Measurements from ENCODE around the gene ADAT1. TPM values are rescaled to one million over a fixed set of nuclear protein-coding genes. Genes with fewer than 3 reads are reported as not detected.

Gene ADAT1
- total and polyA plus RNA-seq, 2 of the 8 experiments (the other 6 are each of a cell fraction or from before 2014, with no cell fraction given) = 30.7 to 44.7 TPM

DNA sequence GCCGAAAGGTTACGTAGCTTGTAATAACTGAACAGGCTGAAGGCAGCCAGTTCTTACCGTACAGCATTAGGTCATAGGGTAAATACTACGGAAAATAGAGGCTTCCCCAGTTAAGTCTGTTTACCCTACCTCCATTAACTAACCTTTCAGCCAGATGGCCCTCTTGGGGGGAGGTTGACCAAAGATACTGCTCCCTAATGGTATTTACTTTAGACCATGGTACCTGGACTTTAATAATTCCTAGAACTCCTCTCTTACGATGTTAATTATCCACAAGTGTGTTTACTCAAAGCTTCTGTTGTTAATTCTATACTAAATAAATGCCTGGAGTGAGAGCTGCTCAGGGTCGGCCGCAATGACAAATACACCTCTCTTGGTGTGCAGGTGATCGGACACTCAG is 9.8 kb upstream of the ADAT1 start:
- Histone ChIP-seq H3K4me1 (replicated peaks in 1 of 4; ENCODE audit: control insufficient read depth in 3 of 4, insufficient read depth in 4 of 4, low read length in 3 of 4) (no peaks in the 10 kb centered on the region), H3K79me2 (ENCODE audit: control insufficient read depth in 1 of 2, insufficient read depth in 2 of 2, low read length in 2 of 2) (no peaks in the 10 kb centered on the region), H2AFZ (ENCODE audit: low read length) (no peak overlapping the region), H2BK12ac (ENCODE audit: low read depth, low read length) (no peak overlapping the region), H3K4me3 (ENCODE audit: extremely low read depth in 1 of 4, insufficient read depth in 2 of 4, low read depth in 3 of 4, low read length in 4 of 4) (no peak overlapping the region), H3K4ac (replicated peaks; ENCODE audit: insufficient read length, low read depth, low read length) (no peak overlapping the region), H3K9ac (replicated peaks in 1 of 4; ENCODE audit: extremely low read depth in 1 of 4, low read depth in 3 of 4, low read length in 3 of 4) (no peak overlapping the region), H3K36me3 (ENCODE audit: control insufficient read depth in 2 of 4, insufficient read depth in 4 of 4, low read length in 3 of 4) (peaks cover 41 to 94% (median 81%) of the 10 kb centered on the region in 4 experiments), H4K91ac (replicated peaks; ENCODE audit: insufficient read length, low read length) (no peak overlapping the region), H3K9me3 (ENCODE audit: insufficient read depth in 2 of 2, low read depth in 1 of 2, low read length in 1 of 2) (no peaks in the 10 kb centered on the region), H3K14ac (ENCODE audit: insufficient read length) (no peak overlapping the region), H2BK15ac (ENCODE audit: low read length) (no peak overlapping the region), H3K4me2 (ENCODE audit: insufficient read depth in 1 of 2, low read depth in 2 of 2, low read length in 2 of 2) (no peak overlapping the region), H3K23ac (ENCODE audit: insufficient read length) (no peak overlapping the region), H3K27me3 (replicated peaks in 1 of 4; ENCODE audit: control insufficient read depth in 3 of 4, extremely low read depth in 1 of 4, insufficient read depth in 3 of 4, low read length in 3 of 4) (peaks cover 0 to 1% (median 0%) of the 10 kb centered on the region in 4 experiments; a peak in 1 of 7 replicates), H3K27ac (ENCODE audit: low read depth, low read length) (no peak overlapping the region), H2BK5ac (ENCODE audit: low read depth, low read length) (no peak overlapping the region), H3K79me1 (ENCODE audit: low read depth, low read length) (no peaks in the 10 kb centered on the region), H2BK20ac (ENCODE audit: low read length) (no peak overlapping the region), H4K20me1 (replicated peaks in 1 of 2; ENCODE audit: control insufficient read depth in 1 of 2, insufficient read depth in 2 of 2, low read length in 2 of 2) (peaks cover 0 to 8% of the 10 kb centered on the region in 2 experiments), H3K18ac (ENCODE audit: extremely low read depth, low read length) (no peak overlapping the region), H2AK5ac (ENCODE audit: low read depth, low read length) (no peak overlapping the region), H2BK120ac (replicated peaks; ENCODE audit: low read depth, low read length) (no peak overlapping the region), H4K5ac (ENCODE audit: insufficient read length, low read depth, low read length) (no peak overlapping the region), H4K8ac (ENCODE audit: extremely low read depth, insufficient read depth, low read length) (no peak overlapping the region), H3K23me2 (ENCODE audit: low read depth, low read length) (no peaks in the 10 kb centered on the region), H3K56ac (replicated peaks; ENCODE audit: insufficient read length, low read depth, low read length) (no peak overlapping the region)
- ChIA-PET CTCF (ENCODE audit: partially characterized antibody) (interaction anchor here (1.4 kb wide), 1 partner anchor 11 kb away, joined by 3 read pairs; no protein-coding TSS in a partner anchor), POLR2A (ENCODE audit: partially characterized antibody) (interaction anchor here (0.6 to 3.7 kb wide), 7 partner anchors 9 to 1356 kb away, joined by 3 to 21 read pairs (median 8); partner anchors contain the start of genes ADAT1, KARS1 and TERF2IP)
- DNase-seq (ENCODE audit: low read depth in 1 of 2, low spot score in 2 of 2) = no peak
- WGBS, 2 experiments (ENCODE audit: extremely low coverage in 1 of 2, insufficient coverage in 1 of 2, insufficient read length in 1 of 2, insufficient replicate concordance in 2 of 2, low coverage in 1 of 2, low lambda C conversion rate in 2 of 2, missing lambda C conversion rate in 1 of 2) = 96% methylated on average over 8 of the region's 8 CpGs; no CpG with 5 or more reads in 1 of the 2 experiments
- FAIRE-seq = no peak
- TF ChIP-seq RAD21 (IDR thresholded peaks at IDR 0.05 in 1 of 2, conservative IDR thresholded peaks at IDR 0.05 in 1 of 2; ENCODE audit: low read depth in 2 of 2, low read length in 2 of 2) (no peak), NANOG (IDR thresholded peaks at IDR 0.05; ENCODE audit: insufficient read depth, low read depth, low read length, poor library complexity, severe bottlenecking) (no peak), CEBPB (IDR thresholded peaks at IDR 0.05; ENCODE audit: low read depth, low read length) (no peak), JUND (IDR thresholded peaks at IDR 0.05; ENCODE audit: low read length) (no peak), PHF8 (conservative IDR thresholded peaks at IDR 0.05; ENCODE audit: low read depth, low read length) (no peak), SIRT6 (IDR thresholded peaks at IDR 0.05; ENCODE audit: low read length) (no peak), JUN (IDR thresholded peaks at IDR 0.05; ENCODE audit: low read depth, low read length) (no peak), EZH2 (IDR thresholded peaks at IDR 0.05; ENCODE audit: low read depth, low read length, severe bottlenecking) (no peak), GABPA (IDR thresholded peaks at IDR 0.05; ENCODE audit: borderline replicate concordance, insufficient read depth, low read length) (no peak), SP2 (IDR thresholded peaks at IDR 0.05; ENCODE audit: low read length) (no peak), BRCA1 (IDR thresholded peaks at IDR 0.05; ENCODE audit: low read depth, low read length) (no peak)
- TF ChIP-seq, protein P1, sequence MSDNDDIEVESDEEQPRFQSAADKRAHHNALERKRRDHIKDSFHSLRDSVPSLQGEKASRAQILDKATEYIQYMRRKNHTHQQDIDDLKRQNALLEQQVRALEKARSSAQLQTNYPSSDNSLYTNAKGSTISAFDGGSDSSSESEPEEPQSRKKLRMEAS (IDR thresholded peaks at IDR 0.05) = no peak

Measured in H1 (cell line).